ENCODE measurements around the gene KRTAP6-1. TPM values are rescaled to one million over a fixed set of nuclear protein-coding genes. Genes with fewer than 3 reads are reported as not detected.

The KRTAP6-1 gene
- not detected for polyA plus RNA-seq (2013, experiment 1 of 2)
- not detected for polyA plus RNA-seq (2013, experiment 2 of 2)

DNA sequence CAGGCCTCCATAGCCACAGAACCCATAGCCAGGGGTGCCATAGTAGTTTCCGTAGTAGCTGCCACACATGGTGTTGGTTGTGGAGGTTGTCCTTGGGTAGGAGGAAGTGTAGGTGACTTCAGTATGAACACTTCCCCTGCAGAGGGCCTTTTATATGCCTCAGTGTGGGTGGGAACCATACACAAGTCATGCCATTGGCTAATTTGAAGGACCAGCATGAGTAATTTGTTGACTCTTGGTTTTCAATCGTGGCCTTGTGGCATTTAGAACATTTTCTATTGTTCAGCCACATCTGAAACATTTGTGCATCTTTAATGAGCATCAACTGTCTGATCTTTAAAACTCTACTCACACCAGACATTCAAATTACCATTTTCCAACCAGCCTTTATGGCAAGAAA is at the start of gene KRTAP6-1:
TSS of gene KRTAP6-1 (minus strand) at position 95 of the 400 bp plus-strand sequence. CDS start at position 69, 26 bp downstream.
- H3K14ac ChIP-seq (ENCODE audit: low read length) = peak within 1 kb of the TSS; percentile 82
- no CpG with 5 or more reads among the region's 2 CpGs for WGBS, 2 donors (ENCODE audit: extremely low coverage in 2 of 2, insufficient read length in 2 of 2, insufficient replicate concordance in 1 of 2)

GRCh38 chr21:30652891-30653290 is 39.2 kb upstream of the KRTAP6-1 start:
- Histone ChIP-seq H3K4me2 (ENCODE audit: insufficient read depth, low read length, poor library complexity, severe bottlenecking) (no peak overlapping the region), H3K9ac (ENCODE audit: low read depth, low read length, poor library complexity) (no peak overlapping the region), H2BK120ac (ENCODE audit: low read depth, low read length) (no peak overlapping the region), H2AFZ (ENCODE audit: low read length) (no peak overlapping the region), H3K4me1 (ENCODE audit: control insufficient read depth in 2 of 2, insufficient read depth in 1 of 2, low read depth in 1 of 2, low read length in 2 of 2) (no peaks in the 10 kb centered on the region), H3K23ac (ENCODE audit: low read depth, low read length, poor library complexity) (no peak overlapping the region), H3K27ac (replicated peaks; ENCODE audit: low read length) (no peak overlapping the region), H3K9me3 (replicated peaks in 1 of 2; ENCODE audit: control insufficient read depth in 2 of 2, insufficient read depth in 1 of 2, low read depth in 1 of 2, low read length in 2 of 2) (no peaks in the 10 kb centered on the region), H4K91ac (ENCODE audit: low read depth, low read length, poor library complexity) (no peak overlapping the region), H3K18ac (ENCODE audit: low read length) (no peak overlapping the region), H3K27me3 (ENCODE audit: control insufficient read depth in 3 of 3, insufficient read depth in 3 of 3, low read depth in 1 of 3, low read length in 3 of 3) (no peaks in the 10 kb centered on the region), H4K8ac (ENCODE audit: low read depth, low read length) (no peak overlapping the region), H2BK15ac (ENCODE audit: low read length) (no peak overlapping the region), H3K36me3 (replicated peaks in 1 of 2; ENCODE audit: control insufficient read depth in 2 of 2, insufficient read depth in 2 of 2, low read length in 2 of 2) (no peaks in the 10 kb centered on the region), H3K4ac (ENCODE audit: low read length) (no peak overlapping the region), H2BK12ac (ENCODE audit: low read length) (no peak overlapping the region), H2BK5ac (ENCODE audit: low read length) (no peak overlapping the region), H3K4me3 (ENCODE audit: low read length in 2 of 2) (no peak overlapping the region), H3K79me1 (ENCODE audit: low read depth, low read length) (no peaks in the 10 kb centered on the region), H3K14ac (ENCODE audit: low read length) (no peak overlapping the region), H2AK5ac (ENCODE audit: low read depth, low read length) (no peak overlapping the region)
- DNase-seq (ENCODE audit: low spot score) = no peak

More for the DNA sequence above, at the start of gene KRTAP6-1:
- Histone ChIP-seq H2BK15ac (ENCODE audit: low read length) (peak within 1 kb of the TSS; percentile 39), H2BK5ac (ENCODE audit: low read length) (no peak within 1 kb of the TSS), H4K8ac (ENCODE audit: low read depth, low read length) (peak within 1 kb of the TSS; percentile 82), H2AFZ (ENCODE audit: low read length) (no peak within 1 kb of the TSS), H3K4me3 (ENCODE audit: low read length in 2 of 2) (no peak within 1 kb of the TSS), H3K9me3 (replicated peaks in 1 of 2; ENCODE audit: control insufficient read depth in 2 of 2, insufficient read depth in 1 of 2, low read depth in 1 of 2, low read length in 2 of 2) (no peaks in the 10 kb centered on the region), H3K9ac (ENCODE audit: low read depth, low read length, poor library complexity) (no peak within 1 kb of the TSS), H3K4me1 (ENCODE audit: control insufficient read depth in 2 of 2, insufficient read depth in 1 of 2, low read depth in 1 of 2, low read length in 2 of 2) (no peaks in the 10 kb centered on the region), H2AK5ac (ENCODE audit: low read depth, low read length) (peak within 1 kb of the TSS; percentile 78), H3K79me1 (ENCODE audit: low read depth, low read length) (no peaks in the 10 kb centered on the region), H2BK12ac (ENCODE audit: low read length) (no peak within 1 kb of the TSS), H3K4me2 (ENCODE audit: insufficient read depth, low read length, poor library complexity, severe bottlenecking) (no peak within 1 kb of the TSS), H3K23ac (ENCODE audit: low read depth, low read length, poor library complexity) (no peak within 1 kb of the TSS), H2BK120ac (ENCODE audit: low read depth, low read length) (peak within 1 kb of the TSS; percentile 61), H3K36me3 (replicated peaks in 1 of 2; ENCODE audit: control insufficient read depth in 2 of 2, insufficient read depth in 2 of 2, low read length in 2 of 2) (no peaks in the 10 kb centered on the region), H4K91ac (ENCODE audit: low read depth, low read length, poor library complexity) (peak within 1 kb of the TSS; percentile 92), H3K4ac (ENCODE audit: low read length) (no peak within 1 kb of the TSS), H3K18ac (ENCODE audit: low read length) (peak within 1 kb of the TSS; percentile 48), H3K27me3 (ENCODE audit: control insufficient read depth in 3 of 3, insufficient read depth in 3 of 3, low read depth in 1 of 3, low read length in 3 of 3) (no peaks in the 10 kb centered on the region), H3K27ac (replicated peaks; ENCODE audit: low read length) (no peak within 1 kb of the TSS)
- no peak for DNase-seq (ENCODE audit: low spot score)

- Histone ChIP-seq H3K14ac (ENCODE audit: low read length) (no peak overlapping the region), H3K9ac (ENCODE audit: low read depth, low read length, poor library complexity) (no peak overlapping the region), H3K79me1 (ENCODE audit: low read depth, low read length) (no peaks in the 10 kb centered on the region), H3K4me3 (ENCODE audit: low read length in 2 of 2) (no peak overlapping the region), H2BK120ac (ENCODE audit: low read depth, low read length) (no peak overlapping the region), H3K4ac (ENCODE audit: low read length) (no peak overlapping the region), H3K9me3 (replicated peaks in 1 of 2; ENCODE audit: control insufficient read depth in 2 of 2, insufficient read depth in 1 of 2, low read depth in 1 of 2, low read length in 2 of 2) (no peaks in the 10 kb centered on the region), H3K36me3 (replicated peaks in 1 of 2; ENCODE audit: control insufficient read depth in 2 of 2, insufficient read depth in 2 of 2, low read length in 2 of 2) (no peaks in the 10 kb centered on the region), H2BK15ac (ENCODE audit: low read length) (no peak overlapping the region), H2BK5ac (ENCODE audit: low read length) (no peak overlapping the region), H3K18ac (ENCODE audit: low read length) (no peak overlapping the region), H3K4me1 (ENCODE audit: control insufficient read depth in 2 of 2, insufficient read depth in 1 of 2, low read depth in 1 of 2, low read length in 2 of 2) (no peaks in the 10 kb centered on the region), H2BK12ac (ENCODE audit: low read length) (no peak overlapping the region), H4K8ac (ENCODE audit: low read depth, low read length) (no peak overlapping the region), H3K27ac (replicated peaks; ENCODE audit: low read length) (no peak overlapping the region), H3K27me3 (ENCODE audit: control insufficient read depth in 3 of 3, insufficient read depth in 3 of 3, low read depth in 1 of 3, low read length in 3 of 3) (no peaks in the 10 kb centered on the region), H3K23ac (ENCODE audit: low read depth, low read length, poor library complexity) (no peak overlapping the region), H3K4me2 (ENCODE audit: insufficient read depth, low read length, poor library complexity, severe bottlenecking) (no peak overlapping the region), H2AFZ (ENCODE audit: low read length) (no peak overlapping the region), H2AK5ac (ENCODE audit: low read depth, low read length) (no peak overlapping the region), H4K91ac (ENCODE audit: low read depth, low read length, poor library complexity) (no peak overlapping the region)
- no CpG with 5 or more reads among the region's 1 CpG for WGBS, 2 donors (ENCODE audit: extremely low coverage in 2 of 2, insufficient read length in 2 of 2, insufficient replicate concordance in 1 of 2)
- DNase-seq (ENCODE audit: low spot score) = no peak
Measured at GRCh38 chr21:30646904-30647414, 33.2 kb upstream of the KRTAP6-1 start.

DNA sequence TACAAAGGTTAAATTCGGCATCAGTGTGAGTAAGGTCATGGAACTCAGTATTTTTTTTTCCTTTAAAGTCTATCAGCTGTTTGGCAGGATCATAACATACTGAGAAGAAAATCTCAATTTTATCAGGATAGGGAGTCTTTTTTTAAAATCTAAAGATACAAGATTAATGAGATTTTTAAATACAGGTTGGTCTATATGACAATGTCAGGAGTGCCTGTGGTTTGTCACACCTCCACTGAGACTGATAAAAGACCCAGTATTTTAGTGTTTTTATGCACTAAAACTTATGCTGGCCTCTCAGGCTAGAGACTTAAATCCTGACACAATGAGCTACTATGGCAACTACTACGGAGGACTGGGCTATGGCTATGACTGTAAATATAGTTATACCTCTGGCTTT is 28.8 kb upstream of the KRTAP6-1 start, which contains the start of gene KRTAP20-3:
TSS of gene KRTAP20-3 (plus strand) at position 301 of the 400 bp plus-strand sequence.
- Histone ChIP-seq H3K27me3 (ENCODE audit: control insufficient read depth in 3 of 3, insufficient read depth in 3 of 3, low read depth in 1 of 3, low read length in 3 of 3) (no peaks in the 10 kb centered on the region), H2BK120ac (ENCODE audit: low read depth, low read length) (no peak within 1 kb of the TSS), H2AK5ac (ENCODE audit: low read depth, low read length) (no peak within 1 kb of the TSS), H2BK5ac (ENCODE audit: low read length) (no peak within 1 kb of the TSS), H4K91ac (ENCODE audit: low read depth, low read length, poor library complexity) (no peak within 1 kb of the TSS), H3K27ac (replicated peaks; ENCODE audit: low read length) (no peak within 1 kb of the TSS), H2BK12ac (ENCODE audit: low read length) (no peak within 1 kb of the TSS), H3K36me3 (replicated peaks in 1 of 2; ENCODE audit: control insufficient read depth in 2 of 2, insufficient read depth in 2 of 2, low read length in 2 of 2) (no peaks in the 10 kb centered on the region), H3K4me1 (ENCODE audit: control insufficient read depth in 2 of 2, insufficient read depth in 1 of 2, low read depth in 1 of 2, low read length in 2 of 2) (no peaks in the 10 kb centered on the region), H3K14ac (ENCODE audit: low read length) (no peak within 1 kb of the TSS), H2BK15ac (ENCODE audit: low read length) (no peak within 1 kb of the TSS), H3K79me1 (ENCODE audit: low read depth, low read length) (no peaks in the 10 kb centered on the region), H2AFZ (ENCODE audit: low read length) (no peak within 1 kb of the TSS), H3K9me3 (replicated peaks in 1 of 2; ENCODE audit: control insufficient read depth in 2 of 2, insufficient read depth in 1 of 2, low read depth in 1 of 2, low read length in 2 of 2) (no peaks in the 10 kb centered on the region), H3K4me3 (ENCODE audit: low read length in 2 of 2) (no peak within 1 kb of the TSS), H3K23ac (ENCODE audit: low read depth, low read length, poor library complexity) (no peak within 1 kb of the TSS), H3K4ac (ENCODE audit: low read length) (no peak within 1 kb of the TSS), H3K9ac (ENCODE audit: low read depth, low read length, poor library complexity) (no peak within 1 kb of the TSS), H4K8ac (ENCODE audit: low read depth, low read length) (no peak within 1 kb of the TSS), H3K18ac (ENCODE audit: low read length) (no peak within 1 kb of the TSS), H3K4me2 (ENCODE audit: insufficient read depth, low read length, poor library complexity, severe bottlenecking) (no peak within 1 kb of the TSS)
- DNase-seq (ENCODE audit: low spot score) = no peak
- WGBS, 2 donors (ENCODE audit: extremely low coverage in 2 of 2, insufficient read length in 2 of 2, insufficient replicate concordance in 1 of 2) = no CpG with 5 or more reads among the region's 2 CpGs
